Endothelial cell of umbilical vein (primary cell): ENCODE data around the gene SFSWAP. TPM values are rescaled to one million over a fixed set of nuclear protein-coding genes. Genes with fewer than 3 reads are reported as not detected.

Experiments used
- BruUV-seq: library from RNA; stranded (reverse); fragments of 400-500 nt; replicated peaks from 2 replicates; lab custom pipeline; 2021; lab: Mats Ljungman, UMichigan
- CTCF ChIA-PET: fragments of 300-600, 350-600 bp; sonication (Branson Sonifier 250); formaldehyde crosslinking; loops from one replicate; lab custom pipeline; 2021; ENCODE audit warnings: antibody characterized with exemption, inconsistent platforms; lab: Charles Lee
- POLR2A ChIA-PET: fragments of 300-600, 350-600 bp; sonication (Branson Sonifier 250); formaldehyde crosslinking; loops from one replicate; lab custom pipeline; 2021; ENCODE audit warnings: antibody characterized with exemption, inconsistent platforms; lab: Charles Lee
- DNase-seq: peaks from one replicate; pipeline ENCODE4 v3.0.0-alpha.2; 2011; ENCODE audit warnings: low read depth, low spot score
- FAIRE-seq: peaks from 2 replicates; lab custom pipeline; 2011; peaks lifted over from hg19 to GRCh38; lab: Jason Lieb, UNC
- H2AFZ ChIP-seq: 2 replicates; pipeline ENCODE4 v1.6.0; 2012; ENCODE audit warnings: low read depth, low read length, control low read depth, inconsistent platforms
- H3K27ac ChIP-seq: 2 replicates; pipeline ENCODE4 v1.5.1; 2011; ENCODE audit warnings: low read depth, mild to moderate bottlenecking, control low read depth, low read length, moderate library complexity; ENCODE audit not compliant: insufficient read depth
- H3K27me3 ChIP-seq, 2 experiments: 2 replicates each; pipeline versions ENCODE4 v1.6.0 to v1.6.1; 2011; ENCODE audit warnings: low read length in 2 of 2, mixed read lengths in 1 of 2; ENCODE audit not compliant: control insufficient read depth in 2 of 2, insufficient read depth in 2 of 2
- H3K36me3 ChIP-seq, 2 experiments: 2 replicates in 1 of 2; 3 replicates in 1 of 2; pipeline ENCODE4 v1.5.1; 2011; ENCODE audit warnings: low read length in 2 of 2, mild to moderate bottlenecking in 1 of 2, moderate library complexity in 1 of 2; ENCODE audit not compliant: control insufficient read depth in 2 of 2, insufficient read depth in 2 of 2; ENCODE audit errors: extremely low read depth in 1 of 2
- H3K4me1 ChIP-seq: 3 replicates; pipeline ENCODE4 v1.5.1; 2011; ENCODE audit warnings: mild to moderate bottlenecking, low read length; ENCODE audit not compliant: control insufficient read depth, insufficient read depth; ENCODE audit errors: extremely low read depth
- H3K4me2 ChIP-seq: 2 replicates; pipeline ENCODE4 v1.6.1; 2011; ENCODE audit warnings: low read length, control low read depth, mixed read lengths; ENCODE audit not compliant: insufficient read depth
- H3K4me3 ChIP-seq, 3 experiments: fragments of 200-600 bp in 1 of 3; sonication (generic), shearing (Covaris generic) in 1 of 3; replicated peaks in 1 of 3; 2 replicates each; pipeline ENCODE4 v1.5.1; 2011 to 2016; ENCODE audit warnings: control low read depth in 3 of 3, low read length in 3 of 3, mild to moderate bottlenecking in 2 of 3, inconsistent platforms in 1 of 3, low read depth in 1 of 3, moderate library complexity in 1 of 3; ENCODE audit not compliant: insufficient read depth in 1 of 3
- H3K79me2 ChIP-seq: 2 replicates; pipeline ENCODE4 v1.6.0; 2012; ENCODE audit warnings: low read length, inconsistent platforms; ENCODE audit not compliant: control insufficient read depth, insufficient read depth
- H3K9ac ChIP-seq: replicated peaks from 2 replicates; pipeline ENCODE3; 2011; ENCODE audit warnings: low read length, control low read depth; ENCODE audit not compliant: insufficient read depth; ENCODE audit errors: extremely low read depth
- H3K9me1 ChIP-seq: replicated peaks from 3 replicates; pipeline ENCODE4 v1.6.0; 2011; ENCODE audit warnings: mild to moderate bottlenecking, low read length; ENCODE audit not compliant: control insufficient read depth, insufficient read depth; ENCODE audit errors: extremely low read depth
- H3K9me3 ChIP-seq: replicated peaks from 2 replicates; pipeline ENCODE4 v1.5.1; 2012; ENCODE audit warnings: low read length, inconsistent platforms; ENCODE audit not compliant: control insufficient read depth, insufficient read depth
- H4K20me1 ChIP-seq: replicated peaks from 2 replicates; pipeline ENCODE3; 2011; ENCODE audit warnings: mild to moderate bottlenecking, low read length; ENCODE audit not compliant: control insufficient read depth, insufficient read depth; ENCODE audit errors: extremely low read depth
- CTCF ChIP-seq, 2 donors: IDR thresholded peaks; 1 replicate in 1 of 2; 2 replicates in 1 of 2; pipeline ENCODE4 v1.5.1; 2011; ENCODE audit warnings: low read length in 2 of 2, mild to moderate bottlenecking in 2 of 2, moderate library complexity in 2 of 2, control low read depth in 1 of 2, inconsistent platforms in 1 of 2, low read depth in 1 of 2; ENCODE audit not compliant: insufficient read depth in 1 of 2; ENCODE audit errors: extremely low read depth in 1 of 2
- EZH2 ChIP-seq: IDR thresholded peaks from 2 replicates; pipeline ENCODE4 v1.6.1; 2012; ENCODE audit warnings: borderline replicate concordance, low read depth, mild to moderate bottlenecking, moderate library complexity, low read length, inconsistent platforms; ENCODE audit not compliant: severe bottlenecking
- FOS ChIP-seq: IDR thresholded peaks from 2 replicates; pipeline ENCODE4 v1.6.1; 2011; ENCODE audit warnings: mild to moderate bottlenecking, low read length, moderate library complexity, borderline replicate concordance; ENCODE audit not compliant: insufficient read depth
- GATA2 ChIP-seq: IDR thresholded peaks from 2 replicates; pipeline ENCODE4 v1.7.0; 2011; ENCODE audit warnings: low read depth, mild to moderate bottlenecking, moderate library complexity, mixed read lengths, low read length; ENCODE audit not compliant: insufficient read length, insufficient read depth
- JUN ChIP-seq: IDR thresholded peaks from 2 replicates; pipeline ENCODE4 v1.6.1; 2011; ENCODE audit warnings: borderline replicate concordance, low read depth; ENCODE audit not compliant: insufficient read length, insufficient read depth
- MYC ChIP-seq: IDR thresholded peaks from one replicate; pipeline ENCODE4 v1.6.1; 2011; ENCODE audit warnings: mild to moderate bottlenecking, low read depth, low read length
- POLR2A ChIP-seq: IDR thresholded peaks from 2 replicates; pipeline ENCODE4 v1.6.1; 2012; ENCODE audit warnings: low read depth, mild to moderate bottlenecking, control low read depth, low read length
- POLR2AphosphoS5 ChIP-seq: IDR thresholded peaks from 2 replicates; pipeline ENCODE4 v1.6.1; 2012; ENCODE audit warnings: low read depth, mild to moderate bottlenecking, control low read depth, low read length, moderate library complexity; ENCODE audit not compliant: insufficient read depth
- dilution Hi-C: fragments of 300-500 bp; cut with MboI; formaldehyde crosslinking; loops from one replicate; pipeline ENCODE4 v1.15.0; 2019; ENCODE audit warnings: low sequenced_read_pairs; ENCODE audit not compliant: extremely low pct_ligation_motif_present
- intact Hi-C: fragments of 100-400 bp; cut with micrococcal nuclease; formaldehyde crosslinking; loops from one replicate; pipeline ENCODE4 v1.10.0; 2022
- polyA plus RNA-seq, 4 experiments: library from polyadenylated mRNA; depleted of rRNA in 3 of 4; stranded (reverse) in 3 of 4; unstranded in 1 of 4; fragments of >200 nt; gene quantifications; 2 replicates each; pipeline versions ENCODE4 v1.2.1 to v1.2.3, GENCODE V29; 2011 to 2012; ENCODE audit warnings: missing spikeins in 1 of 4
- total RNA-seq: library from RNA; stranded (reverse); gene quantifications from 2 replicates; pipeline ENCODE4 v1.2.3, GENCODE V29; 2021

The SFSWAP gene
- total and polyA plus RNA-seq, 2 donors (not counting 3 experiments of a cell fraction or from before 2014, with no cell fraction given): 38.1 to 53.3 TPM

GRCh38 chr12:131752451-131752850 lies 41.6 kb downstream of the SFSWAP start:
- peaks cover 10 to 36% of the 10 kb centered on the region in 2 experiments for H3K36me3 ChIP-seq
- dilution Hi-C loops (no loop called here), intact Hi-C loops (no loop called here)
- no peaks in the 10 kb centered on the region for H3K27me3 ChIP-seq
- no peak for DNase-seq
- FAIRE-seq: no peak
- no peaks in the 10 kb centered on the region for H3K79me2 ChIP-seq
- H3K4me2 ChIP-seq: no peak overlapping the region
- H2AFZ ChIP-seq: no peak overlapping the region
- ChIA-PET CTCF (interaction anchor here (1.4 kb wide), 1 partner anchor 78 kb away, joined by 3 read pairs; no protein-coding TSS in a partner anchor), POLR2A (no interaction called here)
- H3K9me1 ChIP-seq: no peaks in the 10 kb centered on the region
- no TSS peak for BruUV-seq
- H4K20me1 ChIP-seq: no peaks in the 10 kb centered on the region
- no peaks in the 10 kb centered on the region for H3K4me1 ChIP-seq
- H3K9me3 ChIP-seq: no peaks in the 10 kb centered on the region
- H3K4me3 ChIP-seq: no peak overlapping the region
- H3K27ac ChIP-seq: no peak overlapping the region
- TF ChIP-seq POLR2A (no peak), CTCF (IDR thresholded peaks at IDR 0.05; ENCODE audit: extremely low read depth in 1 of 2, insufficient read depth in 1 of 2, low read depth in 1 of 2, low read length in 2 of 2) (no peak), FOS (no peak), POLR2AphosphoS5 (no peak), GATA2 (no peak), EZH2 (no peak), MYC (no peak), JUN (no peak)
- H3K9ac ChIP-seq: no peak overlapping the region
